Large intestine (tissue), 3 donors: ENCODE data around the gene BRD9. TPM values are rescaled to one million over a fixed set of nuclear protein-coding genes. Genes with fewer than 3 reads are reported as not detected.
A peak's percentile ranks its signal among the peaks of the same experiment; 100 is the strongest.
"Not testable (repeated sequence)": the region's sequence is repeated elsewhere in the genome, so short reads cannot be mapped to it uniquely, and the experiment has no call there.

Experiments
- DNase-seq, 2 donors: peaks; one replicate each; pipeline versions ENCODE4 v3.0.0 to v3.0.0-alpha.2; 2013
- H3K27ac ChIP-seq: one replicate; pipeline ENCODE4 v1.5.1; 2013; ENCODE audit warnings: low read length
- H3K27me3 ChIP-seq: 2 replicates; pipeline ENCODE4 v1.6.1; 2013; ENCODE audit warnings: low read length; ENCODE audit not compliant: control insufficient read depth, insufficient read depth
- H3K36me3 ChIP-seq: 2 replicates; pipeline ENCODE4 v1.6.1; 2013; ENCODE audit warnings: low read length; ENCODE audit not compliant: control insufficient read depth, insufficient read depth
- H3K4me1 ChIP-seq: one replicate; pipeline ENCODE4 v1.6.1; 2013; ENCODE audit warnings: low read length; ENCODE audit not compliant: control insufficient read depth, insufficient read depth
- H3K4me3 ChIP-seq: one replicate; pipeline ENCODE4 v1.5.1; 2013; ENCODE audit warnings: low read length
- H3K9me3 ChIP-seq: one replicate; pipeline ENCODE4 v1.6.1; 2013; ENCODE audit warnings: mild to moderate bottlenecking, low read depth, low read length, moderate library complexity; ENCODE audit not compliant: control insufficient read depth
- WGBS: methylation state at CpG from one replicate; pipeline ENCODE4 v1.1.5; 2013; ENCODE audit warnings: low lambda C conversion rate; ENCODE audit not compliant: insufficient coverage; 5-methylcytosine and 5-hydroxymethylcytosine counted together
- polyA plus RNA-seq: library from polyadenylated mRNA; unstranded; fragments of 120-200 nt; gene quantifications from one replicate; pipeline ENCODE4 v1.2.1, GENCODE V29; 2013

Gene BRD9
- polyA plus RNA-seq, 1 donor, result 36.2 TPM

DNA sequence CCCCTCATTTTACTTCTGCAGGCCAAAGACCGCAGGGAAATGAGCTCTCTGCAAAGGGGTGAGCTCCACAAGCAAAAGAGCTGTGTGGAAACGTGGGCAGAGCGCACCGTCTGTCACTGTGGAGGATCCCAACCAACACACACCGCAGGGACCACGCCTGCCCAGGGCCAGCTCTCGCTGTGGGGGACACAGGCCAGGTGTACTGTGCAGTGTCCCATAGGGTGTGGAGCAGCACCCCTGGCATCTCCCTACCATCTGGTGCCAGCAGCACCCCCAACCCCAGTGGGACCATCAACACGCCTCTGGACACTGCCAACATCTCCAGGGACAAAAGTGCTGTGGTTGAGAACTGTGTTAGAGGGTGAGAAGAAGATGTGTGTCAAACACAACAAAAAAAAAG lies 13.9 kb downstream of the BRD9 start:
- peaks cover 71% of the 10 kb centered on the region for H3K36me3 ChIP-seq
- H3K4me3 ChIP-seq, H3K4me1 ChIP-seq, H3K9me3 ChIP-seq, DNase-seq, H3K27ac ChIP-seq, H3K27me3 ChIP-seq: not testable (repeated sequence)
- no CpG with 5 or more reads among the region's 8 CpGs for WGBS

DNA sequence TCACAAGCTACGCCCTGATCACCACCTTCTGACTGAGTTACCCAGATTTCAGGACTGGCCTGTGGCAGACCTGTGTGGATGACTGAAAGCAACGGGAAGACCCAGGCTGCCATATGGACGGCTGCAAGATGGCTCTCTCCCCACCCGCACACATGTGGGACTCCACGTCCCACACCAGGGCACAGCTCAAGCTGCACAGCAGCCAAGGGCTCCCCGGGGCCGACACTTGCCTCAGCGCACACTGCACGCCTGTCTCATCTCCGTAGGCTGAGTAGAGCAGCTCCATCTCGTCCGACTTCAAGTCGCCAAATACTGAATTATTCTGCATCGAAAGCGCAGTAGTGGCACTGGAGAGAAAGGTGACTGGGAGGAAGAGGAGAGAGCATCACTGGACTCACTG lies 14.5 kb downstream of the BRD9 start:
- Histone ChIP-seq H3K4me3 (no peak overlapping the region), H3K27me3 (no peaks in the 10 kb centered on the region), H3K36me3 (peaks cover 70% of the 10 kb centered on the region), H3K27ac (no peak overlapping the region), H3K9me3 (peaks cover 5% of the 10 kb centered on the region), H3K4me1 (no peaks in the 10 kb centered on the region)
- no CpG with 5 or more reads among the region's 15 CpGs for WGBS
- no peak for DNase-seq

DNA sequence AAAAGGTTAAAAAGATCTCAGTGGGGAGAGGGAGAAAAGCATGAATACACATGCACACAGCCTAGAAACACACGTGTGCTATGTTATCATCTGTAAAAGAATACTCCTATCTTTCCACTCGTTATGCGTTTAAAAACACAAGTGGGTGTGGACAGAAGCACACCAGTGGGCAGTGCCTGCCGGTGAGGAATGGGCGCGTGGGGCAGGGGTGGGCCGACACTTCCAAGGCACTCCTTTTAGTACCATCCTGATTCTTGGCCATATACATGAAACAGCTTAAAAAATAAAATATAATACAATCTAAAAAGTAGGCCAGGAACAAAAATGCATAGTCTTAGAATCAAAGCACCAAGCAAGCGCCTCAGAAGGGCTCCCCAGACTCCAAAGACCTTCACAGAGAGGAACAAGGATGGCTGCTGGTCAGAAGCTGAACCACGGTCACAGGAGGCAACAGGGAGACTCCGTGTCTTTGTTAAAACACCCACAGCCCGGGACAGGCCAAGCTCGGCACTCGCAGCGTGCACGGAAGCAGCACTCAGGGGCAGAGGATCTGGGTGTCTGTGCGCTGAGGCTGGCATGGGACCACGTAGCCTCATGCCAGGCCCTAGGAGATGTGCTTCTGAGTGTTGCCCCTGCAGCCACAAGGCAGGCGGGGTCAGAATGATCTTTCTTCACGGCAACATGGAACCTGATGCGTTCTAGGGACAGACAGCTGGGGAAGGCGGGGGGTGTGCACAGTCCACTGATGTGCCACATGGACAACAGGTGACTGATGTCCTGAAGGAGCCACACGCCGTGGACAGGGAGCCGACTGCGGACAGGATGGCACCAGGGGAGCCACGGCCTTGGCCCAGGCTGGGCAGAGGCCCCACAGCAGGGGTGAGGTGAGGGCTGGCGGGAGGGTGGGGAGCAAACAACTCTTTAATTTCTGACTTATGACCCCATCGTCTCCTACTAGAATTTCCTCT lies 15.9 kb downstream of the BRD9 start:
- no peak overlapping the region for H3K27ac ChIP-seq
- H3K4me3 ChIP-seq, result no peak overlapping the region
- no peaks in the 10 kb centered on the region for H3K4me1 ChIP-seq
- H3K9me3 ChIP-seq, result no peaks in the 10 kb centered on the region
- H3K36me3 ChIP-seq, result peaks cover 68% of the 10 kb centered on the region
- no peaks in the 10 kb centered on the region for H3K27me3 ChIP-seq
- DNase-seq, result no peak
- WGBS, result 60% methylated on average over 1 of the region's 28 CpGs

DNA sequence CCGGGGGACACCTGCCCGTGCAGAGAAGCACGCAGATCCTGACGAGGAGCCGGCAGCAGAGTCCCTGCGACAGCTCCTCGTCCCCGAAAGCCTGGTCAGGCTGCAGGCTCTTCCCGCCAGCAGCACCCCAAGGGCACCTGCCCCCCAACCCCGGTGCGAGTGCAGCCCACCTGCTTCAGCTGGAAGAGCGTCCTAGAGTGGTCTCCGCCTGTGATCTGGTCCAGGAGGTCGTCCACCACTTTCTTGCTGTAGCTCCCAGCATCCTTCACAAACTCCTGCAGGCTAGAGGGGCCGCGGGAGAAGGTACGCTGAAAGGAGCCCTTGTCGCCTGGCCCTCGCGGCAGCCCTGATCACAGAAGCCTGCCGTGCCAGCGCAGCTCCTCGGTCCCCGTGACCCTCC lies 16.7 kb downstream of the BRD9 start:
- no peaks in the 10 kb centered on the region for H3K4me1 ChIP-seq
- H3K9me3 ChIP-seq, result no peaks in the 10 kb centered on the region
- H3K36me3 ChIP-seq, result peaks cover 68% of the 10 kb centered on the region
- no peak overlapping the region for H3K27ac ChIP-seq
- no peak overlapping the region for H3K4me3 ChIP-seq
- no peak for DNase-seq
- H3K27me3 ChIP-seq, result no peaks in the 10 kb centered on the region
- 100% methylated on average over 1 of the region's 24 CpGs for WGBS

DNA sequence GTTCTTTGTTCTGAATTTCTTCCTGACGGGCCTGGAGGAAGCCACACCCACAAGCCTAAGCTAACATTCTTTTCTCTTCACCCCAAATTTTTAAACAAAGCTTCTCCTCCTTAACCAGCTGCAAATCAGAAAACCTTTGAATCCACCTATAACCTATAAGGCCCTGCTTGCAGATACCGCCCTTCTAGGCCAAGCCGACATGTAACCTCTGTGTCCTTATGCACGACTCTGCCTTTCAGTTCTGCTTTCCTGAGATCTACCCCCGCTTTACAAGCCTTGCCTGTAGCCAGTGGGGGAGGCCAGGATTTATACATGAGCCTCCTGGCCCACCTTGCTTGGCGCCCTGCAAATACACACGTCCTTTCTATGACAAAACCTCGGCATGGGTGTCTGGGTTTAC lies 19.3 kb downstream of the BRD9 start:
- no peak for DNase-seq
- Histone ChIP-seq H3K9me3 (no peaks in the 10 kb centered on the region), H3K4me3 (no peak overlapping the region), H3K27ac (no peak overlapping the region), H3K27me3 (no peaks in the 10 kb centered on the region), H3K36me3 (peaks cover 91% of the 10 kb centered on the region), H3K4me1 (peaks cover 5% of the 10 kb centered on the region)
- WGBS, result 50% methylated on average over 1 of the region's 8 CpGs

DNA sequence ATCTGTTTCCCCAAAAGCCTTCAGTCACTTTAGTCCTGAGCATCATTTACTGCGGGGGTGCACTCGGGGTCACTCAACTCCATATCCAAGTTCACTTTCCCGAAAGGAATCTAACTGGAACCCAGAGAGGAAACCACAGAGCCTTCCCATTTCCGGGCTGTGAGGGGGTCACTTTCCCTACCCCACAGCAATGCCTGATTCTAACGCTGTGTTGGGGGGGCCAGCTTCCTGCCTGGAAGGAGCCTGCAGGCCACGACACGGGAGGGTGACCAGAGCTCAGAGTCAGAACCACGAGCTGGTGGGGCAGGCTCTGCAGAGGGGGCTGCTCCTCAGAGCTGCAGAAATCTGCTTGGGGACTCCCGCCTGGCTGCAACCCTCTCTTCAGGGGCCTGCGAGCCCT lies 20.3 kb downstream of the BRD9 start:
- H3K27me3 ChIP-seq, result no peaks in the 10 kb centered on the region

DNA sequence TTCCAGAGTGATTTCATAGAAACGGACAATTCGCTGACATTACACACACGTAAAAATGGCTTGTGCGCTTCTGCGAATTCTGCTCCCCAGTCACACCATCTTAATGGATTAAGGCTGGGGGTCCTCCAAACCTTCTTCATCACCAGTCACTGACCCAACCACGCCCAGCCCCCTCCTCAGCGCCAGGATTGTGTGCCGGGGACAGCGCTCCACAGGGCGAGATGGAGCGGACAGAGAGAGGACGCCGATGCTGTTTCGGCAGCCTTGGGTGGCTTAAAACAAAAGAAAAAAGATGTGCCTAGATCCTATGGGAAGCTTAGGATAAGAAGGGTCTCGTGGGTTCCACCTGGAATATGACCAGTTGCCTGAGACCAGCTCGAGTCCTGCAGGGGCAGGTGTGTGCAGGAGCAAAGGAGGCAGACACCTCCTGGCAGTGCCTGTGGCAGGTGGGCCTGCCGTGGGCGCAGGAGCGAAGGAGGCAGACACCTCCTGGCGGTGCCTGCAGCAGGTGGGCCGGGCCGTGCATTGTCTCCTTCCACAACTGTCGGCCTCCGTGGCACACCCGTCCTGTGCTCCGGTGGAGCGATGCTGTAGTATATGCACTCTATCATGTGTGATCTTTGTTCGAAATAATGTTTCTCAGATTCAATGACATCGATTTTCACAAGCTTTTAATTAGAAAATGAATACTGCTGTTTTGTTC lies 20.9 kb downstream of the BRD9 start:
- DNase-seq, result no peak
- no peak overlapping the region for H3K27ac ChIP-seq
- no peaks in the 10 kb centered on the region for H3K9me3 ChIP-seq
- H3K4me1 ChIP-seq, result peaks cover 18% of the 10 kb centered on the region
- WGBS, result 96% methylated on average over 4 of the region's 29 CpGs
- no peaks in the 10 kb centered on the region for H3K27me3 ChIP-seq
- peaks cover 84% of the 10 kb centered on the region for H3K36me3 ChIP-seq
- H3K4me3 ChIP-seq, result no peak overlapping the region

More for the DNA sequence above, 20.3 kb downstream of the BRD9 start:
- no CpG with 5 or more reads among the region's 10 CpGs for WGBS
- H3K27ac ChIP-seq, result no peak overlapping the region
- peaks cover 85% of the 10 kb centered on the region for H3K36me3 ChIP-seq
- DNase-seq, result no peak
- no peaks in the 10 kb centered on the region for H3K9me3 ChIP-seq
- peaks cover 12% of the 10 kb centered on the region for H3K4me1 ChIP-seq
- no peak overlapping the region for H3K4me3 ChIP-seq

DNA sequence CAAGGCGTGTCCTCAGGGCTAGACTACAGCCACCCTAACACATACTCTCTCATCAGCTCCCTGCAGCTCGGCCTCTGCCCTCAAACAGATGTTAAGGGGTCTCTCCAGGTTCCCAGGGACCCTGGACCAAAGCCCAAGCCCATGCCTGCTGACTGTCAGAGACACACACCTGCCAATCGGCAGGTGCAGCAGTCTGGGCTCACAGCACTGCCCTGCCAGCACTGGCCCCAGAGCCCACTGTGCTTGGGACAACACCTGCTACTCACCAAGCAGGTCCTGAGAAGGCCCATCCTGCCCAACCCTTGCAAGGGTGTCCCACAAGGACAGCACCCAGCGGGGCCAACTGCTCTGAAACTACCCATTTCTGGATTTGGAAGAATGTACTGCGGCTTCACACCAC lies 21.6 kb downstream of the BRD9 start:
- no peak for DNase-seq
- Histone ChIP-seq H3K36me3 (peaks cover 84% of the 10 kb centered on the region), H3K27me3 (no peaks in the 10 kb centered on the region), H3K4me1 (peaks cover 19% of the 10 kb centered on the region), H3K9me3 (no peaks in the 10 kb centered on the region), H3K27ac (no peak overlapping the region), H3K4me3 (no peak overlapping the region)
- WGBS, result no CpG with 5 or more reads among the region's 5 CpGs

DNA sequence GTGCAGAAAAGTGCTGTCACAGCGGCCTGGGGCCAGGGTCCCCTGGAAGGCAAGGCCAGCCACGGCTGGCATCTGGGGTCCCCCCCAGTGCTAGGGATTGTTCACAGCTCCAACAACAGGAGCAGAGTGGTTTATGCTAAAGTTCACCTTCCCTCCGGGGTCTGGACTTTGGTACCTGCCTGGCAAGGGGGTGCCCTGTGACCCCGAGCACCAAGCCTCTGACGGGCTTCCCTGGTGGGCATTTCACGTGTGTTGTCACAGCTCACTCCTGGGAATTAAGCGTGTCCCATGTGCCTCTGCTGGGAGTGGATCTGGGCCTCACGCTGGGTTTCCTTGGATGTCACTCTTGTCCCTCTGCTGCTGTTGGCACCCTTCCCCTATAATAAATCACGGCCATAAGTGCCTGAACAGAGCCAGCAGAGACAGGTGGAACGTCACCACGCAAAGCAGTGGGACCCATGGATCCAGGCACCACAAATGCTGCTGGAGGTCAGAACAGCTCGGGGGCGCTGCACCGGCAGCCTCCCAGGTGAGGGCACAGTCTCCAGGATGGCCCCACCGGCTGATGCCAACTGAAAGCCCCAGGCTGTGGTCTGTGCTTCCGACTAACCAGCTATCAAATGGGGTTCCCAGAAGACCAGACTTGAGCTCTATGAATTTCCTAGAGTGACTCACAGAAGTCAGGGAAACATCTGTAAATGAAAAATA lies 24.0 kb downstream of the BRD9 start:
- DNase-seq, result peak; percentile 29 to 58
- Histone ChIP-seq H3K4me3 (no peak overlapping the region), H3K27ac (peak overlapping the region; percentile 48), H3K36me3 (peaks cover 88% of the 10 kb centered on the region), H3K9me3 (no peaks in the 10 kb centered on the region), H3K27me3 (no peaks in the 10 kb centered on the region), H3K4me1 (peaks cover 19% of the 10 kb centered on the region)
- no CpG with 5 or more reads among the region's 16 CpGs for WGBS

DNA sequence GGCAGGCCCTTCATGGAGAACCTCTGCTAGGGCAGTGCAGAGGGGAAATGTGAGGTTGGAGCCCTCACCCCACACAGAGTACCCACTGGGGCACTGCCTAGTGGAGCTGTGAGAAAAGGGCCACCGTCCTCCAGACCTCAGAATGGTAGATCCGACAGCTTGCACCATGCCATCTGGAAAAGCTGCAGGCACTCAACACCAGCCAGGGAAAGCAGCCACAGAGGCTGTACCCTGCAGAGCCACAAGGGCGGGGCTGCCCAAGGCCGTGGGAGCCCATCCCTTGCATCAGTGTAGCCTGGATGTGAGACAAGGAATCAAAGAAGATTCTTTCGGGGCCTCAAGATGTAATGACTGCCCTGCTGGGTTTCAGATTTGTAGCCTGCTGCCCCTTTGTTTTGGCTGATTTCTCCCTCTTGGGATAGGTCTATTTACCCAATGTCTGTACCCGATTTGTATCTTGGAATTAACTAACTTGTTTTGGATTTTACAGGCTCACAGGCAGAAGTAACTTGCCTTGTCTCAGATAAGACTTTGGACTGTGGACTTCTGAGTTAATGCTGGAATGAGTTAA lies 25.2 kb downstream of the BRD9 start:
- Histone ChIP-seq H3K9me3 (no peaks in the 10 kb centered on the region), H3K36me3 (peaks cover 90% of the 10 kb centered on the region), H3K4me3 (no peak overlapping the region), H3K27ac (peak overlapping the region; percentile 48), H3K27me3 (no peaks in the 10 kb centered on the region), H3K4me1 (peaks cover 19% of the 10 kb centered on the region)
- no CpG with 5 or more reads among the region's 6 CpGs for WGBS
- DNase-seq, result peak; percentile 26 to 75
